ENCODE measurements around the gene NKD1. TPM values are rescaled to one million over a fixed set of nuclear protein-coding genes. Genes with fewer than 3 reads are reported as not detected.

Gene NKD1
- total RNA-seq, 6 experiments from 2014 or later = 0.69 to 2.6 (median 2.1) TPM

DNA sequence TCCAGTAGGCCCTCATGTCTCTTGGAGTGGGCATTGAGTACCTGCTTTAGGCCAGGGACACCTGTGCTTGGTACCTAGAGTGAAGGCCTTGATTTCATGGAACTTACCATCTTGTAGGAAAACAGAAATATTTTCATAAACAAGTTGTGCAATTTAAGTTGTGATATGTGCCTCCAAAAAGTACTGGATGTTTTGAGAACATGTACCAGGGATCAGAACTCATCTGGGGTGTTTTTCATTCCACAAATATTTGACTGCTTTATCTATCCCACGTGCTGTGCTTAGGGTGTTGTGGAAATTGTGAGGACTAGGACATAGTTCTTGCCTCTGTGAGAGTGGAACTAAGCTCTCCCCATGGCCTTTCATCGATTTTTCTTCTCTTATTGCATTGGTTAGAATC, 8.8 kb downstream of the NKD1 start:
- no peak overlapping the region for H3K4me3 ChIP-seq
- TF ChIP-seq, protein P1, sequence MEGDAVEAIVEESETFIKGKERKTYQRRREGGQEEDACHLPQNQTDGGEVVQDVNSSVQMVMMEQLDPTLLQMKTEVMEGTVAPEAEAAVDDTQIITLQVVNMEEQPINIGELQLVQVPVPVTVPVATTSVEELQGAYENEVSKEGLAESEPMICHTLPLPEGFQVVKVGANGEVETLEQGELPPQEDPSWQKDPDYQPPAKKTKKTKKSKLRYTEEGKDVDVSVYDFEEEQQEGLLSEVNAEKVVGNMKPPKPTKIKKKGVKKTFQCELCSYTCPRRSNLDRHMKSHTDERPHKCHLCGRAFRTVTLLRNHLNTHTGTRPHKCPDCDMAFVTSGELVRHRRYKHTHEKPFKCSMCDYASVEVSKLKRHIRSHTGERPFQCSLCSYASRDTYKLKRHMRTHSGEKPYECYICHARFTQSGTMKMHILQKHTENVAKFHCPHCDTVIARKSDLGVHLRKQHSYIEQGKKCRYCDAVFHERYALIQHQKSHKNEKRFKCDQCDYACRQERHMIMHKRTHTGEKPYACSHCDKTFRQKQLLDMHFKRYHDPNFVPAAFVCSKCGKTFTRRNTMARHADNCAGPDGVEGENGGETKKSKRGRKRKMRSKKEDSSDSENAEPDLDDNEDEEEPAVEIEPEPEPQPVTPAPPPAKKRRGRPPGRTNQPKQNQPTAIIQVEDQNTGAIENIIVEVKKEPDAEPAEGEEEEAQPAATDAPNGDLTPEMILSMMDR (IDR thresholded peaks at IDR 0.05) = no peak
- no peak for TF ChIP-seq POLR2A (IDR thresholded peaks at IDR 0.05)
- intact Hi-C loops (cut with DNase I) = no loop called here
- H3K36me3 ChIP-seq = no peaks in the 10 kb centered on the region
- DNase-seq = no peak
- H3K4me1 ChIP-seq = no peaks in the 10 kb centered on the region
- no peak overlapping the region for H3K27ac ChIP-seq
- no peak for ATAC-seq
- H3K27me3 ChIP-seq = no peaks in the 10 kb centered on the region
- H3K9me3 ChIP-seq = no peaks in the 10 kb centered on the region
- WGBS (ENCODE audit: insufficient coverage, low coverage, low lambda C conversion rate, missing lambda C conversion rate) = 78% methylated on average over 2 of the region's 2 CpGs

DNA sequence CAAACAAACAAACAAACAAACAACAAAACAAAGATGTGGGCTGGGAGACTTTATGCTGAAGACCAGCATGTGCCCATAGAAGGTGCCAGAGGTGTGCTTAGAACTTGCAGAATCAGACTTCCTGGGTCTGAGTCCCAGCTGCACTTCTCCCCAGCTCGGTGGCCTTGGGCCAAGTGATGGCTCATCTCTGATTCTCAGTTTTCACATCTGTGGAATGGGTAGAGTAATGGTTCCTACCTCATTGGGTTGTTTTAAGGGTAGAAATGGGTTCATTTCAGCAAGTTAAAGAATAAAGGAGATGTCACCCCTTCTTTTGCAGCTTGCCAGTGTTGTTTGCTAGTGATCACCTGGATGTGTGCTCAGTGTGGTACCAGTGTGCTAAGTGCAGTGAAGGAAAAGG, 10.7 kb downstream of the NKD1 start:
- TF ChIP-seq, protein P1 (IDR thresholded peaks at IDR 0.05) = no peak
- TF ChIP-seq POLR2A (IDR thresholded peaks at IDR 0.05) = no peak
- intact Hi-C loops (cut with DNase I) = no loop called here
- ATAC-seq = no peak
- no peak overlapping the region for H3K27ac ChIP-seq
- no peak for DNase-seq
- H3K4me1 ChIP-seq = no peaks in the 10 kb centered on the region
- no peaks in the 10 kb centered on the region for H3K27me3 ChIP-seq
- WGBS (ENCODE audit: insufficient coverage, low coverage, low lambda C conversion rate, missing lambda C conversion rate) = 63% methylated on average over 1 of the region's 1 CpG
- H3K36me3 ChIP-seq = no peaks in the 10 kb centered on the region
- H3K9me3 ChIP-seq = no peaks in the 10 kb centered on the region
- no peak overlapping the region for H3K4me3 ChIP-seq

DNA sequence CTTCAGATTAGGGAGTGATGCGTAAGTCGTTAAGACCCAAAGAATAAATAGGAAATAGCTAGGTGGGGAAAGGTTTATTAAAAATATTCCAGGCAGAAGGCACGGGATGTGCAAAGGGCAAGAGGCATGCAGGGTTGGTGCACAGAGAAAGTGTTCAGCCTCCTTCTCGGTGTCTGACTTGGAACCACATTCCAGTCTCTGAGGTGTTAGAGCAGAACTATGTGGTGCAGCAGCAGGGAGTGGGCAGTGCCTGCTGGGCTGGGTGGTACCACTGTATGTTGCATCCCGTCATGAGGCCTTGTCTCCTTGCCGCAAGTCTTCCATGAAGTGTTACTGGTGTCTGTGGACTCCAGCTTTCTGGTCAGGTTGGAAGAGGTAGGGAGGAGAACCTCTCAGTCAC, 11.1 kb downstream of the NKD1 start:
- no peak overlapping the region for H3K4me3 ChIP-seq
- H3K27ac ChIP-seq = no peak overlapping the region
- H3K27me3 ChIP-seq = no peaks in the 10 kb centered on the region
- intact Hi-C loops (cut with DNase I) = no loop called here
- H3K4me1 ChIP-seq = no peaks in the 10 kb centered on the region
- WGBS (ENCODE audit: insufficient coverage, low coverage, low lambda C conversion rate, missing lambda C conversion rate) = 97% methylated on average over 4 of the region's 6 CpGs
- ATAC-seq = no peak
- TF ChIP-seq POLR2A (IDR thresholded peaks at IDR 0.05) = no peak
- DNase-seq = no peak
- no peaks in the 10 kb centered on the region for H3K9me3 ChIP-seq
- no peaks in the 10 kb centered on the region for H3K36me3 ChIP-seq

DNA sequence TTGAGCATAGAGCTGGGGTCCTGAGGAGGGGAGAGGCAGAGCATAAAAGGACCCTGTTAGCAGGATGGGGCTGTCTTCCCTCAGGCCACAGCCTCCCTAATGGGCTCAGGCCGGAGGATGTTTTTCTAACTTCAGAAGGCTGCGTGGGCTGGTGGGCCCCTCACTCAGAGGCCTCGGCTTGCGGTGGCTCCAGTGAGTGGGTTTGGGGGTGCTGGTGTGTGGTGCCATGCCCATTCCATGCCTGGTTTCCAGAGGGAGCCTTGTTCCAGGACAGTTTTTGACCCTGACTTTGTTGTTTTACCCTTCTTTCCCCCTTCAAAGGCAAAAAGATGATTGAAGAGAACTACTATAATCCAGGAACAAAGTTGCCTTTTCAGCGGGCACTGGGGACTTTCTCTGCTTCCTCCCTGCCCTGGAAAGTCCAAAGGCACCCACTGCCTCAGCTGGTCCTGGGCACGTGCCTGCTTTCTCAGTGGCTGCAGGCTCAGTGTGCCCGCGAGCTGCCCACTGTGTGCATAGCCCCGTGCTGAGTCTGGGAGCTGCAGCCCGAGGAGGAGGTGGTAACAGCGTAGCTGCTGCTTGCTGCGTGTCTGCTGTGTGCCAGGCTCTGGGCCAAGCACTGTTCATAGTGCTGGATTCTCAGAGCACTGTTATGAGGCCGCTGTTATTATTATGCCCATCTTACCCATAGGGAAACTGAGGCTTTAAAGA, 11.8 kb downstream of the NKD1 start:
- Histone ChIP-seq H3K4me3 (no peak overlapping the region), H3K36me3 (no peaks in the 10 kb centered on the region), H3K27ac (no peak overlapping the region), H3K27me3 (no peaks in the 10 kb centered on the region), H3K9me3 (no peaks in the 10 kb centered on the region), H3K4me1 (no peaks in the 10 kb centered on the region)
- intact Hi-C loops (cut with DNase I) = no loop called here
- ATAC-seq (no peak), DNase-seq (no peak)
- no peak for TF ChIP-seq POLR2A (IDR thresholded peaks at IDR 0.05)
- TF ChIP-seq, protein P1 (IDR thresholded peaks at IDR 0.05) = no peak
- WGBS (ENCODE audit: insufficient coverage, low coverage, low lambda C conversion rate, missing lambda C conversion rate) = 100% methylated on average over 1 of the region's 13 CpGs

DNA sequence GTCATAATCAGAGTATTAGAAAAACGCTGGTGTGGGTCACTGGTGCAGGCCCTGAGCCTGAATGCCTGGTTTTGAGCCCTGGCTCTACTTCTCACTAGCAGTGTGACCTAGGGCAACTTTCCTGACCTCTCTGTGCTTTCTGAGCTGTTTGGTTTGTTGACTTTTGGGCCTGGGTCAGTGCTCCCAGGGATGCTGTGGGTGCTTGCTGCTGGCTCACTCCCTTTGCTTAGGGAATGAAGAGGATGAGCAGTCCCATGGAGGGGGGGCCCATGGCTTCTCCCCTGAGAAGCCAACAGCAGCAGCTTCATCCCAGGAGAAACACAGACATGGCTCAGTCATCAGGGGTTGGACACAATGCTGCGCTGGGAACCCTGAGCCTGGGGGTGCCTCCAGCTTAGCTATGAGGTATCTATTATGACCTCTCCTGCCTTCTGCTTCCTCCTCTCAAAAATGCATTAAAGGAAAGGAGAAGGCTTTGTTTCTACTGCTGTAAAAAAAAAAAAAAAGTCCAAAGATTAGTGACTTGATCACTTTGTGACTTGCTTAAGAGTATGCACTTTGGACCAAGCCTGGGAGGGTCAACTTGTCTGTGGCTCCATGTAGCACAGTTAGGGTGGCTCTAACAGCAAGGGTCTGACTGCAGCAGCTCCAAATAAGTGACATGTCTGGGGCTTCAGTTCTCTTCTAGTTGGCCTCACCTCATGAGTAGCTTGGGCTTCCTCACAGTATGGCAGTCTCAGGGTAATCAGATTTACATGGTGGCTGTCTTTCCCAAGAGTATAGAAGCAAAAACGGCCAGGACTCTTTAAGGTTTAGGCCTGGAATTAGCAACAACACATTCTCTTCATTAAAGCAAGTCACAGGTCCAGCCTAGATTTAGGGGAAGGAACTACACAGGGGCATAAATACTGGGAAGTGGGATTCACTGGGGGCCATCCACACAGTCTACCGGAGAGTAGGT, 13.0 kb downstream of the NKD1 start:
- Histone ChIP-seq H3K27me3 (no peaks in the 10 kb centered on the region), H3K4me1 (no peaks in the 10 kb centered on the region), H3K9me3 (no peaks in the 10 kb centered on the region), H3K36me3 (no peaks in the 10 kb centered on the region), H3K4me3 (no peak overlapping the region), H3K27ac (no peak overlapping the region)
- TF ChIP-seq, protein P1 (IDR thresholded peaks at IDR 0.05) = no peak
- no peak for DNase-seq
- WGBS (ENCODE audit: insufficient coverage, low coverage, low lambda C conversion rate, missing lambda C conversion rate) = 76% methylated on average over 3 of the region's 4 CpGs
- no peak for ATAC-seq
- intact Hi-C loops (cut with DNase I) = no loop called here
